Mucosa of descending colon (tissue), 3 donors: ENCODE data around the gene EPB41L5. TPM values are rescaled to one million over a fixed set of nuclear protein-coding genes. Genes with fewer than 3 reads are reported as not detected.

Experiments used
- ATAC-seq: fragments of 200-7000 bp; cut with Tn5 transposase; one replicate; pipeline ENCODE4 v1.9.1; 2020; ENCODE audit warnings: mild to moderate bottlenecking, moderate library complexity
- DNase-seq, 3 donors: peaks; one replicate each; pipeline ENCODE4 v3.0.0-alpha.2; 2020
- H3K36me3 ChIP-seq: fragments of 200-600 bp; one replicate; pipeline ENCODE4 v1.8.0; 2021; ENCODE audit warnings: low read depth, mild to moderate bottlenecking
- H3K4me1 ChIP-seq: fragments of 200-600 bp; one replicate; pipeline ENCODE4 v1.8.0; 2021; ENCODE audit warnings: low read depth, mild to moderate bottlenecking
- H3K4me3 ChIP-seq: fragments of 200-600 bp; one replicate; pipeline ENCODE4 v1.8.0; 2021; ENCODE audit warnings: mild to moderate bottlenecking
- H3K9me3 ChIP-seq: fragments of 200-600 bp; one replicate; pipeline ENCODE4 v1.8.0; 2021; ENCODE audit warnings: mild to moderate bottlenecking
- intact Hi-C, 2 donors: fragments of 100-400 bp; cut with DNase I in 1 of 2; cut with micrococcal nuclease in 1 of 2; formaldehyde crosslinking; loops; one replicate each; pipeline versions ENCODE4 v1.11.0 to v1.11.1; 2022; cut with DNase I, micrococcal nuclease
- total RNA-seq, 3 donors: library from RNA; stranded (reverse); fragmentation: NEBNext Ultra II Directional in 2 of 3; extraction: Animal tissue kit (Norgen Biotek cat#: 25700) in 2 of 3; gene quantifications; one replicate each; pipeline versions ENCODE4 v1.2.1 to v1.2.4, GENCODE V29; 2021 to 2023
- TF ChIP-seq, protein P1 (sequence below): fragments of 200-600 bp; IDR thresholded peaks from one replicate; pipeline ENCODE4 v1.8.0; 2022; ENCODE audit warnings: antibody characterized with exemption, mild to moderate bottlenecking
- donor health status: DM: no; HTN: no; CAD: no; lungs with moderate emphysema.
- donor health status: DM: no; HTN: no; CAD: no.
- donor health status: DM: no; HTN: yes; CAD: no.

Gene EPB41L5
- total RNA-seq, 3 donors from 2014 or later: 22.6 to 36.7 (median 27.8) TPM

DNA sequence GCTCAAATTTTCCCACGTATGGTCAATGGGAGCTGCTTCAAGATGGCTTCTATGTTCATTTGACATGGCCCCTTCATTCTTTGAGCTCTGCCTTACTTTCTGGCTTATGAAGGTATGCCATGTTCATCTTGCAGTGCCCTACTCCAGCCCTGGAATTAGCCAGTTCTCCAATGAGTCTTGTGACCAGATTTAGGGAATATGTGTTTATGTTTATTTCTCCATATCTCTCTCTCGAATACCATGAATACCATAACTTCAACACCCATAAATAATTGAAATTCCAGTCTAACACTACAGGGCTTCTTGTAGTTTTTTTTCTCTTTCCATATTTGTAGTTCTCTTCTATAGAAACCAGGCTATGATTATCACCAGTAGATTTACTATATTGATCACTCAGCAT is 39.7 kb downstream of the EPB41L5 start:
- TF ChIP-seq, protein P1, sequence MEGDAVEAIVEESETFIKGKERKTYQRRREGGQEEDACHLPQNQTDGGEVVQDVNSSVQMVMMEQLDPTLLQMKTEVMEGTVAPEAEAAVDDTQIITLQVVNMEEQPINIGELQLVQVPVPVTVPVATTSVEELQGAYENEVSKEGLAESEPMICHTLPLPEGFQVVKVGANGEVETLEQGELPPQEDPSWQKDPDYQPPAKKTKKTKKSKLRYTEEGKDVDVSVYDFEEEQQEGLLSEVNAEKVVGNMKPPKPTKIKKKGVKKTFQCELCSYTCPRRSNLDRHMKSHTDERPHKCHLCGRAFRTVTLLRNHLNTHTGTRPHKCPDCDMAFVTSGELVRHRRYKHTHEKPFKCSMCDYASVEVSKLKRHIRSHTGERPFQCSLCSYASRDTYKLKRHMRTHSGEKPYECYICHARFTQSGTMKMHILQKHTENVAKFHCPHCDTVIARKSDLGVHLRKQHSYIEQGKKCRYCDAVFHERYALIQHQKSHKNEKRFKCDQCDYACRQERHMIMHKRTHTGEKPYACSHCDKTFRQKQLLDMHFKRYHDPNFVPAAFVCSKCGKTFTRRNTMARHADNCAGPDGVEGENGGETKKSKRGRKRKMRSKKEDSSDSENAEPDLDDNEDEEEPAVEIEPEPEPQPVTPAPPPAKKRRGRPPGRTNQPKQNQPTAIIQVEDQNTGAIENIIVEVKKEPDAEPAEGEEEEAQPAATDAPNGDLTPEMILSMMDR: no peak
- DNase-seq (no peak), ATAC-seq (no peak)
- Histone ChIP-seq H3K4me3 (no peak overlapping the region), H3K4me1 (no peaks in the 10 kb centered on the region), H3K9me3 (peaks cover 4% of the 10 kb centered on the region), H3K36me3 (no peaks in the 10 kb centered on the region)
- intact Hi-C loops: no loop called here

DNA sequence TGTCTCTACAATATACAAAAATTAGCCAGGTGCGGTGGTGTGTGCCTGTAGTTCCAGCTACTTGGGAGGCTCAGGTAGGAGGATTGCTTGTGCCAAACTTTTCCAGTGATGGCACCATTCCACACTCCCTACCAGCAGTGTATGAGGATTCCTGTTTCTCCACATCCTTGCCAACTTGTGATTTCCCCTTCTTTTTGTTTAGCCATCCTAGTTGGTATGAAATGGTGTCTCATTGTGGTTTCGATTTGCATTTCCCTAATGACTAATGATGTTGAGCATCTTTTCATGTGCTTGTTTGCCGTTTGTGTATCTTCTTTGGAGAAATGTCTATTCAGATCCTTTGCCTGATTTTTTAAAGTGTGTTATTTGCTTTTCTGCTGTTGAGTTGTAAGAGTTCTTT is 41.0 kb downstream of the EPB41L5 start:
- Histone ChIP-seq H3K4me1 (no peaks in the 10 kb centered on the region), H3K9me3 (peaks cover 4% of the 10 kb centered on the region), H3K36me3 (no peaks in the 10 kb centered on the region), H3K4me3 (no peak overlapping the region)
- ATAC-seq (no peak), DNase-seq (no peak)
- intact Hi-C loops: no loop called here
- TF ChIP-seq, protein P1: no peak

DNA sequence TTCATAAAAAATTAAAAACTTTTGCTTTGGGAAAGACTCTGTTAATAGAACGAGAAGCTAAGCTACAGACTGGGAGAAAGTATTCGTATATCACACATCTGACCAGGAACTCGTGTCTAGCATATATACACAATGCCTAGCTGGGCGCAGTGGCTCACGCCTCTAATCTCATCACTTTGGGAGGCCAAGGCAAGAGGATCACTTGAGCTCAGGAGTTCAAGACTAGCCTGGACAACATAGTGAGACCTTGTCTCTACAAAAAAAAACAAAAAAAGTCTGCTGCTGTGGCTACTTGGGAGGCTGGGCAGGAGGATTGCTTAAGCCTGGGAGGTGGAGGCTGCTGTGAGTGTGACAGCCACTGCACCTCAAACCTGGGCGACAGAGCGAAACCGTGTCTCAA is 46.6 kb downstream of the EPB41L5 start:
- ATAC-seq (no peak), DNase-seq (no peak)

DNA sequence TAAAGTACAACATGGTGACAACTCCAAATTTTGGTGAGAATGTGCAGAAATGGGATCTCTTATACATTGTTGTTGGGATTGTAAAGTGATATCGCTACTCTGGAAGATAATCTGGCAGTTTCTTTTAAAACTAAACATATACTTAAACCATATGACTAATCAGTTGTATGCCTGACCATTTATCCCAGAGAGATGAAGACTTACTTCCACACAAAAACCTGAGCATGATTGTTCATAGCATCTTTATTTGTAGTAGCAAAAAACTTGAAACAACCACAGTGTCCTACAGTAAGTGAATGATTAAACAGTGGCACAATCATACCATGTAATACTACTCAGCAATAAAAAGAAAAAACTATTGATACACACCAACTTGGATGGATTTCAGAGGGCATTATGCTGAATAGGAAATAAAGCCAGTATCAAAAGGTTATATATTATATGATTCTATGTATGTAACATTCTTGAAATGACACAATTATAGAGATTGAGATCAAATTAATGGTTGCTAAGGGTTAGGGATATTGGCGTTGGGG is 47.3 kb downstream of the EPB41L5 start:
- ATAC-seq: peak; percentile 62
- intact Hi-C loops: no loop called here
- Histone ChIP-seq H3K36me3 (no peaks in the 10 kb centered on the region), H3K4me3 (no peak overlapping the region), H3K4me1 (no peaks in the 10 kb centered on the region), H3K9me3 (no peaks in the 10 kb centered on the region)
- TF ChIP-seq, protein P1: no peak
- DNase-seq: no peak

More for the DNA sequence above, 46.6 kb downstream of the EPB41L5 start:
- Histone ChIP-seq H3K4me3 (no peak overlapping the region), H3K9me3 (no peaks in the 10 kb centered on the region), H3K36me3 (no peaks in the 10 kb centered on the region), H3K4me1 (no peaks in the 10 kb centered on the region)
- TF ChIP-seq, protein P1: no peak
- intact Hi-C loops: no loop called here

DNA sequence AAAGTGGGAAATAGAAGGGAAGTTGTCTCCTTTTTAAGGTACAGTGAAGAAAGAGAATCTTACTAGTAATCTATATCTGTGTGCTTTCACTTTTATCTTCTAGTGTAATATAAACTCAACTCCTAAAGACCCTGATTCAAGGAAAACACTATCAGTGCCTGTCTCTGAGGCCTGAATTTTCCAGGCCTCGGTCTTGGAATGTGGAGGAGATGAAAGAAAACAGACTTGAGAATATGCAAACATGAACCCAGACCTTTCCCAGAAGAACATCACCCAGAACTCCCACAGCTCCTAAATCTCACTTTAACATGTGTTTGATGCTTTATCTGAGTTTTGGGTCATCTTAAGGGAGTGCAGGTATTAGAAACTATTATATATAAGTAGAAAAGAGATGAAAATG is 51.8 kb downstream of the EPB41L5 start:
- ATAC-seq (no peak), DNase-seq (no peak)
- intact Hi-C loops: no loop called here
- TF ChIP-seq, protein P1: no peak
- H3K9me3 ChIP-seq: no peaks in the 10 kb centered on the region
- no peak overlapping the region for H3K4me3 ChIP-seq
- H3K36me3 ChIP-seq: no peaks in the 10 kb centered on the region
- peaks cover 10% of the 10 kb centered on the region for H3K4me1 ChIP-seq
